GM23338 (cell line): ENCODE data around the gene VKORC1L1.
"Not testable (repeated sequence)": the region's sequence is repeated elsewhere in the genome, so short reads cannot be mapped to it uniquely, and the experiment has no call there.

ENCODE experiments used
- CREB1 ChIP-seq: fragments of 250-450 bp; sonication (Bioruptor Pico); IDR thresholded peaks from 2 replicates; pipeline ENCODE4 v1.5.0; 2020; ENCODE audit warnings: low read depth, mild to moderate bottlenecking, moderate library complexity
- CTCF ChIP-seq, 2 experiments: fragments of 200-600 bp in 1 of 2; sonication (generic) in 1 of 2; conservative IDR thresholded peaks; 2 replicates each; pipeline versions ENCODE4 v1.5.1 to v1.6.1; 2016 to 2017; ENCODE audit warnings: antibody characterized with exemption in 2 of 2, low read depth in 2 of 2, mild to moderate bottlenecking in 2 of 2, moderate library complexity in 1 of 2
- EZH2 ChIP-seq: fragments of 200-600 bp; sonication (generic); IDR thresholded peaks from one replicate; pipeline ENCODE4 v1.8.0; 2017; ENCODE audit warnings: antibody characterized with exemption, mild to moderate bottlenecking, low read depth; ENCODE audit not compliant: unreplicated experiment
- EZH2phosphoT487 ChIP-seq: fragments of 200-600 bp; sonication (generic); IDR thresholded peaks from one replicate; pipeline ENCODE4 v1.8.1; 2018; ENCODE audit warnings: antibody characterized with exemption; ENCODE audit not compliant: unreplicated experiment
- JUNB ChIP-seq: IDR thresholded peaks from one replicate; pipeline ENCODE4 v1.6.1; 2016; ENCODE audit warnings: antibody characterized with exemption; ENCODE audit not compliant: unreplicated experiment
- NANOG ChIP-seq: IDR thresholded peaks from 2 replicates; pipeline ENCODE4 v1.6.1; 2016; ENCODE audit warnings: antibody characterized with exemption, borderline replicate concordance
- POLR2AphosphoS5 ChIP-seq: IDR thresholded peaks from 2 replicates; pipeline ENCODE4 v1.6.1; 2016; ENCODE audit warnings: antibody characterized with exemption, low read depth
- STAT1 ChIP-seq: IDR thresholded peaks from one replicate; pipeline ENCODE4 v1.6.1; 2016; ENCODE audit warnings: antibody characterized with exemption; ENCODE audit not compliant: unreplicated experiment
- ZNF114 ChIP-seq: fragments of 250-450 bp; sonication (Bioruptor Pico); IDR thresholded peaks from 2 replicates; pipeline ENCODE4 v1.5.0; 2020; ENCODE audit warnings: mild to moderate bottlenecking, moderate library complexity
- ZNF331 ChIP-seq: fragments of 250-450 bp; sonication (Bioruptor Pico); IDR thresholded peaks from 2 replicates; pipeline ENCODE4 v1.5.0; 2020; ENCODE audit warnings: low read depth, mild to moderate bottlenecking, moderate library complexity
- TF ChIP-seq, protein P1 (sequence below): IDR thresholded peaks from one replicate; pipeline ENCODE4 v1.6.1; 2018; ENCODE audit warnings: antibody characterized with exemption; ENCODE audit not compliant: unreplicated experiment
- TF ChIP-seq, protein P2 (sequence below): IDR thresholded peaks from 2 replicates; pipeline ENCODE4 v1.6.1; 2016; ENCODE audit warnings: antibody characterized with exemption

DNA sequence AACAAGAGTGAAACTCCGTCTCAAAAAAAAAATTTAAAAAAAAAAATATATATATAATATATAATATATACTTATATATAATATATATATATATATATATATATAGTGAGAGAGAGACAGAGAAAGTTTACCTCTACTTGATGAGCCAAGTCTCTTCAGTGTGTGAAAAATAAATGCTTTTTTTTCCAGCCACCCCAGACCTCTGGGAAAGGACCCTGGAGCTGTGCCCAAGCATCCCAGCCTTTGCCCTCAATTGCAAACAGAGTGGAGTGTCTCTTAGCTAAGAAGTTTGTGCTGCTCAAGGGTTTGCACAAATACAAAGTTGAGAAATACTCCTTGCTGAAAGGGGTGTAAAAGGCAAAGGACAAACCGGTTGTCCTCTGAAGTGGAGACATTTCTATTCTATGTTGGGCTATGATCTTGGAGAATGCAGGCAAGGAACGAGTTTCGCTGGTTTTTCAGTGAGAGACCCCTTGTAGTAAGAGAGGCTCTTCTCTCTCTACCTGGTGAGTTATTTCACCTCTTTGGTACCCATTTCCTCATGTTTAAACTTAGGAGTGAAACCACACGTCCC lies 15.5 kb upstream of the VKORC1L1 start:
- not testable (repeated sequence) for TF ChIP-seq POLR2AphosphoS5; CTCF (conservative IDR thresholded peaks at IDR 0.05; ENCODE audit: low read depth in 2 of 2); EZH2; CREB1 (CRISPR knock-in tag); ZNF331 (CRISPR knock-in tag); ZNF114 (CRISPR knock-in tag); EZH2phosphoT487; STAT1; JUNB; NANOG
- TF ChIP-seq, protein P1, sequence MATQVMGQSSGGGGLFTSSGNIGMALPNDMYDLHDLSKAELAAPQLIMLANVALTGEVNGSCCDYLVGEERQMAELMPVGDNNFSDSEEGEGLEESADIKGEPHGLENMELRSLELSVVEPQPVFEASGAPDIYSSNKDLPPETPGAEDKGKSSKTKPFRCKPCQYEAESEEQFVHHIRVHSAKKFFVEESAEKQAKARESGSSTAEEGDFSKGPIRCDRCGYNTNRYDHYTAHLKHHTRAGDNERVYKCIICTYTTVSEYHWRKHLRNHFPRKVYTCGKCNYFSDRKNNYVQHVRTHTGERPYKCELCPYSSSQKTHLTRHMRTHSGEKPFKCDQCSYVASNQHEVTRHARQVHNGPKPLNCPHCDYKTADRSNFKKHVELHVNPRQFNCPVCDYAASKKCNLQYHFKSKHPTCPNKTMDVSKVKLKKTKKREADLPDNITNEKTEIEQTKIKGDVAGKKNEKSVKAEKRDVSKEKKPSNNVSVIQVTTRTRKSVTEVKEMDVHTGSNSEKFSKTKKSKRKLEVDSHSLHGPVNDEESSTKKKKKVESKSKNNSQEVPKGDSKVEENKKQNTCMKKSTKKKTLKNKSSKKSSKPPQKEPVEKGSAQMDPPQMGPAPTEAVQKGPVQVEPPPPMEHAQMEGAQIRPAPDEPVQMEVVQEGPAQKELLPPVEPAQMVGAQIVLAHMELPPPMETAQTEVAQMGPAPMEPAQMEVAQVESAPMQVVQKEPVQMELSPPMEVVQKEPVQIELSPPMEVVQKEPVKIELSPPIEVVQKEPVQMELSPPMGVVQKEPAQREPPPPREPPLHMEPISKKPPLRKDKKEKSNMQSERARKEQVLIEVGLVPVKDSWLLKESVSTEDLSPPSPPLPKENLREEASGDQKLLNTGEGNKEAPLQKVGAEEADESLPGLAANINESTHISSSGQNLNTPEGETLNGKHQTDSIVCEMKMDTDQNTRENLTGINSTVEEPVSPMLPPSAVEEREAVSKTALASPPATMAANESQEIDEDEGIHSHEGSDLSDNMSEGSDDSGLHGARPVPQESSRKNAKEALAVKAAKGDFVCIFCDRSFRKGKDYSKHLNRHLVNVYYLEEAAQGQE, result not testable (repeated sequence)
- TF ChIP-seq, protein P2, sequence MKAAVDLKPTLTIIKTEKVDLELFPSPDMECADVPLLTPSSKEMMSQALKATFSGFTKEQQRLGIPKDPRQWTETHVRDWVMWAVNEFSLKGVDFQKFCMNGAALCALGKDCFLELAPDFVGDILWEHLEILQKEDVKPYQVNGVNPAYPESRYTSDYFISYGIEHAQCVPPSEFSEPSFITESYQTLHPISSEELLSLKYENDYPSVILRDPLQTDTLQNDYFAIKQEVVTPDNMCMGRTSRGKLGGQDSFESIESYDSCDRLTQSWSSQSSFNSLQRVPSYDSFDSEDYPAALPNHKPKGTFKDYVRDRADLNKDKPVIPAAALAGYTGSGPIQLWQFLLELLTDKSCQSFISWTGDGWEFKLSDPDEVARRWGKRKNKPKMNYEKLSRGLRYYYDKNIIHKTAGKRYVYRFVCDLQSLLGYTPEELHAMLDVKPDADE, result not testable (repeated sequence)
